ENCODE measurements around the gene ADAM11. TPM values are rescaled to one million over a fixed set of nuclear protein-coding genes. Genes with fewer than 3 reads are reported as not detected.
A peak's percentile ranks its signal among the peaks of the same experiment; 100 is the strongest.

ADAM11 gene
- total RNA-seq, 1 donor from 2014 or later, result 4.7 TPM

DNA sequence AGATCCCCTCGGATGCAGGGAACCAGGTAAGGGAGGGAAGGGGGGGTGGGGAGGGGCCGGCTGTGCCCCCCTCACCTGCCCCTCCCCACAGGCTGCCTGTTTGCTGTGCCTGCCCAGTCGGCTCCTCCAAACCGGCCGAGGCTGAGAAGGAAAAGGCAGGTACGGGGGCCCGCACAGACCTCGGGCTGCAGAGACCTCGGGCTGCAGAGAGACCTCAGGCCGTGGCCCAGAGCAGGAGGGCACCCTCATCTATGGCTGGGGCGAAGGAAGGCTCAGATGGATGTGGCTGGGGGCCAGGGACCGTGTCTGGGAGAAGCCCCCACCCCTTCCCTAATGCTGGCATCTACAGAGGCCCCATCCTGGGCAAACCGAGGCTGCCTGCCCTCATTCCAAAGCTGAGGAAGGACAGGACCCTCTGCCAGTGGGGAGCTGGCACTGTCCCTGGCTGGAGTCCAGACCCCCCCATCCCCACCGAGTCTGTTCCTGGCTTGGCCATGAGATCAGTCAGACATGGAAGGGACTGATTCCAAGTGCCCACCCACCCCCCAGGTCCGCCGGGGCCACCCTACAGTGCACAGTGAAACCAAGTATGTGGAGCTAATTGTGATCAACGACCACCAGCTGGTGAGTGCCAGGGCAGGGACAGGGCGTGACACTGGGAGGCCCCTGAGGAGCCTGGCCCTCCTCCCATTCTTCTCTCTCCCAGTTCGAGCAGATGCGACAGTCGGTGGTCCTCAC, 13.7 kb downstream of the ADAM11 start:
- TF ChIP-seq, protein P1, sequence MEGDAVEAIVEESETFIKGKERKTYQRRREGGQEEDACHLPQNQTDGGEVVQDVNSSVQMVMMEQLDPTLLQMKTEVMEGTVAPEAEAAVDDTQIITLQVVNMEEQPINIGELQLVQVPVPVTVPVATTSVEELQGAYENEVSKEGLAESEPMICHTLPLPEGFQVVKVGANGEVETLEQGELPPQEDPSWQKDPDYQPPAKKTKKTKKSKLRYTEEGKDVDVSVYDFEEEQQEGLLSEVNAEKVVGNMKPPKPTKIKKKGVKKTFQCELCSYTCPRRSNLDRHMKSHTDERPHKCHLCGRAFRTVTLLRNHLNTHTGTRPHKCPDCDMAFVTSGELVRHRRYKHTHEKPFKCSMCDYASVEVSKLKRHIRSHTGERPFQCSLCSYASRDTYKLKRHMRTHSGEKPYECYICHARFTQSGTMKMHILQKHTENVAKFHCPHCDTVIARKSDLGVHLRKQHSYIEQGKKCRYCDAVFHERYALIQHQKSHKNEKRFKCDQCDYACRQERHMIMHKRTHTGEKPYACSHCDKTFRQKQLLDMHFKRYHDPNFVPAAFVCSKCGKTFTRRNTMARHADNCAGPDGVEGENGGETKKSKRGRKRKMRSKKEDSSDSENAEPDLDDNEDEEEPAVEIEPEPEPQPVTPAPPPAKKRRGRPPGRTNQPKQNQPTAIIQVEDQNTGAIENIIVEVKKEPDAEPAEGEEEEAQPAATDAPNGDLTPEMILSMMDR (conservative IDR thresholded peaks at IDR 0.05), result no peak
- no peak overlapping the region for H3K27ac Mint-ChIP-seq
- no peaks in the 10 kb centered on the region for H3K36me3 Mint-ChIP-seq
- H3K9me3 Mint-ChIP-seq, result no peaks in the 10 kb centered on the region
- peaks cover 4% of the 10 kb centered on the region for H3K27me3 Mint-ChIP-seq
- no peaks in the 10 kb centered on the region for H3K4me1 Mint-ChIP-seq (ENCODE audit: unreplicated experiment)
- DNase-seq (ENCODE audit: extremely low spot score, unreplicated experiment), result no peak
- no peak overlapping the region for H3K4me3 Mint-ChIP-seq

DNA sequence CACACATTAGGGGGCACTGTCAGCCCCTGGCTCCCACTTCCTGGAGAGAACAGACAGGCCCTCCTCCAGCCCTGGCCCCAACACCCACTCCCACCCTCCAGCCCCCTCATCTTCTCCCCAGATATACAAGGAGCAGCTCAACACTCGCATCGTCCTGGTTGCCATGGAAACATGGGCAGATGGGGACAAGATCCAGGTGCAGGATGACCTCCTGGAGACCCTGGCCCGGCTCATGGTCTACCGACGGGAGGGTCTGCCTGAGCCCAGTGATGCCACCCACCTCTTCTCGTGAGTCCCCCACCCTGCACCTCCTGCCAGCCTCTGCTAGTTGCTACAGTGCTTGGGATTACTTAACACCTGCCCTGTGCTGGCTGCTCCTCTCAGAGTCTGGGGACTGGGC, 14.4 kb downstream of the ADAM11 start:
- H3K27ac Mint-ChIP-seq, result no peak overlapping the region
- H3K4me3 Mint-ChIP-seq, result no peak overlapping the region
- peaks cover 4% of the 10 kb centered on the region for H3K27me3 Mint-ChIP-seq

DNA sequence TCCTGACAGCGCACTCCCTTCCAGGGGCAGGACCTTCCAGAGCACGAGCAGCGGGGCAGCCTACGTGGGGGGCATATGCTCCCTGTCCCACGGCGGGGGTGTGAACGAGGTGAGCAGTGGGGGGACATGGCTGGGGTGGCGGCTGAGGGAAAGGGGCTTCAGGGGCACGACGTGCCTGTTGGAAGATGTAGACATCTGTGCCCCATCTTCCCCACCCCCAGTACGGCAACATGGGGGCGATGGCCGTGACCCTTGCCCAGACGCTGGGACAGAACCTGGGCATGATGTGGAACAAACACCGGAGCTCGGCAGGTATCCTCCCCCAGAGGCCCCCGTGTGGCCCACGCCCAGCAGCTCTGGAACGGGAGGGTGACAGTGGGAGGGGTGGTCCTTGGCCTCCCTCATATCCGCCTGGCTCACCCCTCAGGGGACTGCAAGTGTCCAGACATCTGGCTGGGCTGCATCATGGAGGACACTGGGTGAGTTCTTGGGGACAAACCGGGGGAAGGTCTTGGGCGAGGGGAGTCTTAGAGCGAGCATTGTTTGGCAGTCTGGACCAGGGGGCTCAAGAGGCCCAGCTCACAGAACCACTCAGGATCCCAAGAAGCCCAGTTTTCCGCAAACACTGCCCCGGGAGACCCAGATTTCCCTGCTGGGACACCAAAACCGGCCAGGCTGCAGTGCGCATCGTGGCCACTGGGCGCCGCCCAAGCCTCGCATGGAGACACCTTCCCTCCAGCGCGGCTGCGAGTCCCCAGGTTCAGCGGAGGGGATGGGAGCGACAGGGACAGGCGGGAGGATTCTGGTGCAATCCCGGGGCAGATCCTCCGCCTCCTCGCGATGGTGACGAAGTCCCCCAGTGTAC, 15.7 kb downstream of the ADAM11 start:
- Mint-ChIP-seq H3K27me3 (peaks cover 4% of the 10 kb centered on the region), H3K4me3 (peak overlapping the region; percentile 93), H3K27ac (peak overlapping the region; percentile 89), H3K4me1 (ENCODE audit: unreplicated experiment) (no peaks in the 10 kb centered on the region), H3K36me3 (no peaks in the 10 kb centered on the region), H3K9me3 (no peaks in the 10 kb centered on the region)
- TF ChIP-seq, protein P1 (conservative IDR thresholded peaks at IDR 0.05), result peak; percentile 98
- DNase-seq (ENCODE audit: extremely low spot score, unreplicated experiment), result peak; percentile 95

More for the DNA sequence above, 14.4 kb downstream of the ADAM11 start:
- no peak for DNase-seq (ENCODE audit: extremely low spot score, unreplicated experiment)
- H3K9me3 Mint-ChIP-seq, result no peaks in the 10 kb centered on the region
- no peaks in the 10 kb centered on the region for H3K36me3 Mint-ChIP-seq
- no peaks in the 10 kb centered on the region for H3K4me1 Mint-ChIP-seq (ENCODE audit: unreplicated experiment)
- TF ChIP-seq, protein P1 (conservative IDR thresholded peaks at IDR 0.05), result no peak

DNA sequence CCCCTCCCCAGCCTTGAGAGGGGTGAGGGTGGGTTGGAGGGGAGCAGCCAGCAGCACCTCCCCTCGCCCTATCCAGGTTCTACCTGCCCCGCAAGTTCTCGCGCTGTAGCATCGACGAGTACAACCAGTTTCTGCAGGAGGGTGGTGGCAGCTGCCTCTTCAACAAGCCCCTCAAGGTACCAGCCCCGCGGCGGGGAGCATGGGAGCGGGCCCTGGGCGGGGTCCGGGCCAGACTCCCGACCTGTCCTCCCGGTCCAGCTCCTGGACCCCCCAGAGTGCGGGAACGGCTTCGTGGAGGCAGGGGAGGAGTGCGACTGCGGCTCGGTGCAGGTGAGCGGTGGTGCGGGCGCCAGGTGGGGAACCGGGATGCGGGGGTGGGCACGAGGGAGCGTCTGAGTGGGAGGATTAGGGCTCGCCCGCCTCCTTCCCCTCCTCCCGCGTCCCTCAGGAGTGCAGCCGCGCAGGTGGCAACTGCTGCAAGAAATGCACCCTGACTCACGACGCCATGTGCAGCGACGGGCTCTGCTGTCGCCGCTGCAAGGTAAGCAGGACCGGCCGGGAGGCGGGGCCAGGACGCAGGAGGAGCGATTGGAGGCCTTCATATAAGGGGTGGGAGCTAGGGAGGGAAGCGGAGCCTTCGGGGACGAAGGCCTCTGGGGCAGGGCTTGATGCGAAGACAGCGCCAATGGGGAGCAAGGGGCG, 16.5 kb downstream of the ADAM11 start:
- H3K4me1 Mint-ChIP-seq (ENCODE audit: unreplicated experiment), result no peaks in the 10 kb centered on the region
- peak overlapping the region; percentile 89 for H3K27ac Mint-ChIP-seq
- H3K27me3 Mint-ChIP-seq, result peaks cover 4% of the 10 kb centered on the region
- no peaks in the 10 kb centered on the region for H3K36me3 Mint-ChIP-seq
- peak; percentile 95 for DNase-seq (ENCODE audit: extremely low spot score, unreplicated experiment)
- no peaks in the 10 kb centered on the region for H3K9me3 Mint-ChIP-seq
- H3K4me3 Mint-ChIP-seq, result peak overlapping the region; percentile 93
- TF ChIP-seq, protein P1 (conservative IDR thresholded peaks at IDR 0.05), result peak; percentile 52

DNA sequence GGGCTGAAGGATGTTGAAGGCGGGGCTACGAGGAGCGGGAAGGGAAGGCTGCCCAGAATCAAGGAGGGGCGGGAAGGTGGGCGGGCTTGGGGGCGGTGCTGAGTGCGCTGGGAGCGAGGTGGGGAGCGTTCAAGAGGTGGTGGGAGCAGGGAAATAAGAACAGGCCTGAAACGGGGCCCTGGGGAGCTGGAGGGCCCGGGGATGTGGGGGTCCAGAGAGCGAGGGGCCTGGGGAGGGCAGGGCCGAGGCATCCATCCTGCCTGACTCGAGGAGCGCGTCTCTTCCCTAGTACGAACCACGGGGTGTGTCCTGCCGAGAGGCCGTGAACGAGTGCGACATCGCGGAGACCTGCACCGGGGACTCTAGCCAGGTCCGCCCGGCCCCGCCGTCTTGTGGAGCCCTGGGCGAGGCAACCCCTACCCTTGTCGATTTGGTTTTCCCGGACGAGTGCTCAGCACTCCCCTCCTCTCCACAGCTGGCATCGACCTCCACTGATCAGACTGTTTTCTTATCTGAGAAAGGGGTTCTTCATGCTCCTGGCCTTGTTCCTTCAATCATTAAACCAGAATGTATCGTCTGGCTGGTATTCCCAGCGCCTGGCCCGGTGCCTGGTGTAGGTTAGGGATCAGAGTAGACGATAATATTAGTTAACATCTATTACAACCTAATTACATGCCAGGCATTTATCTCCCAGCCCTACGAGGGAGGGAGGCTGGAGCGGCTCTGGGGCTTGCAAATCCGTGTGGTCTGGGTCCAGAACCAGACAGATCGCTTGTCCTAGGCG, 17.2 kb downstream of the ADAM11 start:
- peaks cover 4% of the 10 kb centered on the region for H3K27me3 Mint-ChIP-seq
- H3K9me3 Mint-ChIP-seq, result no peaks in the 10 kb centered on the region
- no peaks in the 10 kb centered on the region for H3K36me3 Mint-ChIP-seq
- peak overlapping the region; percentile 93 for H3K4me3 Mint-ChIP-seq
- H3K27ac Mint-ChIP-seq, result peak overlapping the region; percentile 89
- no peaks in the 10 kb centered on the region for H3K4me1 Mint-ChIP-seq (ENCODE audit: unreplicated experiment)
- TF ChIP-seq, protein P1 (conservative IDR thresholded peaks at IDR 0.05), result no peak
- no peak for DNase-seq (ENCODE audit: extremely low spot score, unreplicated experiment)
